Effector memory CD8-positive, alpha-beta T cell (primary cell): ENCODE results near the gene ZNF787.
A peak's percentile ranks its signal among the peaks of the same experiment; 100 is the strongest.
"Not testable (repeated sequence)": the region's sequence is repeated elsewhere in the genome, so short reads cannot be mapped to it uniquely, and the experiment has no call there.

Source experiments
- ATAC-seq: fragments of 150-1000 bp; cut with Tn5 transposase; replicated peaks from 2 replicates; pipeline ENCODE4 v1.10.0; 2021; ENCODE audit warnings: mild to moderate bottlenecking, moderate library complexity
- DNase-seq, 3 experiments: peaks; one replicate each; pipeline ENCODE4 v3.0.0; 2021
- H3K27ac Mint-ChIP-seq, 2 donors: one replicate each; pipeline ENCODE4 v1.8.0; 2022; ENCODE audit warnings: mild to moderate bottlenecking in 2 of 2, mixed read lengths in 2 of 2, moderate library complexity in 2 of 2
- H3K27me3 Mint-ChIP-seq, 2 donors: one replicate each; pipeline ENCODE4 v1.8.0; 2022; ENCODE audit warnings: mixed read lengths in 2 of 2
- H3K36me3 Mint-ChIP-seq: one replicate; pipeline ENCODE4 v1.8.0; 2022; ENCODE audit warnings: mild to moderate bottlenecking, moderate library complexity, mixed read lengths; ENCODE audit not compliant: insufficient read depth
- H3K4me1 Mint-ChIP-seq, 2 donors: one replicate each; pipeline ENCODE4 v1.8.0; 2022; ENCODE audit warnings: low read depth in 2 of 2, mixed read lengths in 2 of 2
- H3K4me3 Mint-ChIP-seq, 2 donors: one replicate each; pipeline ENCODE4 v1.8.0; 2022; ENCODE audit warnings: mild to moderate bottlenecking in 2 of 2, mixed read lengths in 2 of 2, moderate library complexity in 2 of 2
- H3K9me3 Mint-ChIP-seq, 2 donors: one replicate each; pipeline ENCODE4 v1.8.0; 2022; ENCODE audit warnings: mixed read lengths in 2 of 2

The ZNF787 gene

DNA sequence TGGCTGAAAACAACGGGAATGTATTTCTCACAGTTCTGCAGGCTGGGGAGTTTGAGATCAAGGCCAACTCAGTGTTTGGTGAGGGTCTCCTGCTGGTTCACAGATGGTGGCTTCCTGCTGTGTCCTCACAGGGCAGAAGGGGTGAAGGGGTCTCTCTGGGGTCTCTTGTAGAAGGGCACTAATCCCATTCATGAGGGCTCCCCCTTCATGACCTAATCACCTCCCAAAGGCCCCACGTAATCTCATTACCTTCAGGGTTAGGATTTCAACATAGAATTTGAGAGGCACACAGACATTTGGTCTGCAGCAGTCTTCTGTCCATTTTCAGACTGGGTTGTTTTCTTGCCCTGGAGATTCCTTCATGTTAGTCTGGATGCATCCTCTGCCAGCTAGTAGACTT is 31.5 kb upstream of the ZNF787 start:
- DNase-seq: no peak
- Mint-ChIP-seq H3K4me3 (no peak overlapping the region), H3K4me1 (peaks cover 4 to 5% of the 10 kb centered on the region in 2 donors), H3K27ac (peak overlapping the region in 1 of 2 donors; percentile 44), H3K27me3 (no peaks in the 10 kb centered on the region), H3K36me3 (peaks cover 11% of the 10 kb centered on the region), H3K9me3 (no peaks in the 10 kb centered on the region)
- no peak for ATAC-seq

DNA sequence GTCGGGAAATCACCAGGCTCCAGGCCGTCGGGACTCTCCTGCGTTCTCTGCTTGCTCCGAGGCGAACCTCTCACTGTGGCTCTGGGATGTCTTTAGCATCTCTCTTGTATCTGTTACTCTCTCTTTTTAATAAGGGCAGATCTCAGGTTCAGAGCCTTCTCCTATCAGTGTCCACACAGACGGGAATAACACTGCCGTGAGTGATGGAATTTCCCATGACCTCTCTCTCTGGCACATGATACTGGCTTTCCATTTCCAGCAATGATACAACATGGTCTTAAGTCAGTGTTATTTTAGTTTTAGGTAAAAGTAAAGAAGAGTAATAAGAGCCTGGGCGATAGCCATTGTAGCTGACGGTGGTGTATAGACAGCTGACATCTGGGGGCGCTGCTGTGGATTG is 29.3 kb upstream of the ZNF787 start:
- Mint-ChIP-seq H3K9me3 (no peaks in the 10 kb centered on the region), H3K27me3 (no peaks in the 10 kb centered on the region), H3K4me1 (peaks cover 4 to 5% of the 10 kb centered on the region in 2 donors), H3K36me3 (peaks cover 14% of the 10 kb centered on the region), H3K27ac (no peak overlapping the region), H3K4me3 (no peak overlapping the region)
- ATAC-seq: no peak
- DNase-seq: no peak

DNA sequence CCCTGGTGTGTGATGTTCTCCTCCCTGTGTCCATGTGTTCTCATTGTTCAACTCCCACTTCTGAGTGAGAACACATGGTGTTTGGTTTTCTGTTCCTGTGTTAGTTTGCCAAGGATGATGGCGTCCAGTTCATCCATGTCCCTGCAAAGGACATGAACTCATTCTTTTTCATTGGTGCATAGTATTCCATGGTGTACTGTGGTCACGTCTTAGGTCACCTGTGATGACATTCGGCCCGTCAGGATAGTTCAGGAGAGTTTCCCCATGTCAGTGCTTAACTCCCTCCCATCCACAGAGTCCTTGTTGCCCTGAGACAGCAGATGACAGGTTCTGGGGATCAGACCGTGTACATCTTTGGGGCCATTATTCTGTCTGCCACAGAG is 28.6 kb upstream of the ZNF787 start:
- Mint-ChIP-seq H3K9me3 (no peaks in the 10 kb centered on the region), H3K27ac (no peak overlapping the region), H3K4me1 (peaks cover 4 to 5% of the 10 kb centered on the region in 2 donors), H3K27me3 (no peaks in the 10 kb centered on the region), H3K36me3 (peaks cover 11% of the 10 kb centered on the region), H3K4me3 (no peak overlapping the region)
- DNase-seq: no peak
- no peak for ATAC-seq

DNA sequence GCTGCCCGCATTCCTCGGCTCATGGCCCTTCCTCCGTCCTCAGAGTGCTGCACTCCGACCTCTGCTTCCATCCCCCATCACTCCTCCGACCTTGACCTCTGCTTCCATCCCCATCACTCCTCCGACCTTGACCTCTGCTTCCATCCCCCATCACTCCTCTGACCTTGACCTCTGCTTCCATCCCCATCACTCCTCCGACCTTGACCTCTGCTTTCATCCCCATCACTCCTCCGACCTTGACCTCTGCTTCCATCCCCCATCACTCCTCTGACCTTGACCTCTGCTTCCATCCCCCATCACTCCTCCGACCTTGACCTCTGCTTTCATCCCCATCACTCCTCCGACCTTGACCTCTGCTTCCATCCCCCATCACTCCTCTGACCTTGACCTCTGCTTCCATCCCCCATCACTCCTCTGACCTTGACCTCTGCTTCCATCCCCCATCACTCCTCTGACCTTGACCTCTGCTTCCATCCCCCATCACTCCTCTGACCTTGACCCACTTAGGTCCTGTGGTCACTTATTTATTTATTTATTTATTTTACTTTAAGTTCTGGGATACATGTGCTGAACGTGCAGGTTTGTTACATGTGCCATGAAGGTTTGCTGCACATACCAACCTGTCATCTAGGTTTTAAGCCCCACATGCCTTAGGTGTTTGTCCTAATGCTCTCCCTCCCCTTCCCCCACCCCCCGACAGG is 28.0 kb upstream of the ZNF787 start:
- H3K4me1 Mint-ChIP-seq, ATAC-seq, H3K27ac Mint-ChIP-seq, H3K36me3 Mint-ChIP-seq, H3K9me3 Mint-ChIP-seq, H3K27me3 Mint-ChIP-seq, H3K4me3 Mint-ChIP-seq, DNase-seq: not testable (repeated sequence)

DNA sequence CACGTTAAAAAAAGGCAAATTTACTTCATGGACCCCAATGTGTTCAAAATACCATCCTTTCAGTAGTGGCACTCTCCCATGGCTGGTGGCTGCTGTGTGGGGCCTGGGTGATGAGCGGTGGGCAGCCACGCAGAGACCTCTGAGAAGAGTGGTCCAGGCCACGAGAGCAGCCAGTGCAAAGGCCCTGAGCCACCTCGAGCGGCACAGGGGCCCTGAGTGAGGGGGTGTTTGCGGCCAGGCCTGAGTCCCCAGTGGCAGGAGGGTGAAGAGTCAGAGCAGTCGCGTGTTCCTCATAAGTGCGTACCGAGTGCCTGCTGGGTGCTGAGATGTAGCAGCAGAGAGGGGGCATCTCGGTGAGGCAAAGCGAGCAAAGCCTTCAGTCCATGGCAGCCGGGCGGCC is 27.0 kb upstream of the ZNF787 start:
- DNase-seq (no peak), ATAC-seq (no peak)
- peaks cover 3 to 14% of the 10 kb centered on the region in 2 donors for H3K4me1 Mint-ChIP-seq
- H3K4me3 Mint-ChIP-seq: no peak overlapping the region
- H3K36me3 Mint-ChIP-seq: peaks cover 8% of the 10 kb centered on the region
- H3K27me3 Mint-ChIP-seq: no peaks in the 10 kb centered on the region
- no peak overlapping the region for H3K27ac Mint-ChIP-seq
- H3K9me3 Mint-ChIP-seq: no peaks in the 10 kb centered on the region

- Mint-ChIP-seq H3K9me3 (no peaks in the 10 kb centered on the region), H3K27ac (no peak overlapping the region), H3K4me3 (no peak overlapping the region), H3K27me3 (no peaks in the 10 kb centered on the region), H3K4me1 (peaks cover 5 to 17% of the 10 kb centered on the region in 2 donors), H3K36me3 (peaks cover 8% of the 10 kb centered on the region)
- ATAC-seq (no peak), DNase-seq (no peak)
Measured at GRCh38 chr19:56147307-56147706, 26.2 kb upstream of the ZNF787 start.

DNA sequence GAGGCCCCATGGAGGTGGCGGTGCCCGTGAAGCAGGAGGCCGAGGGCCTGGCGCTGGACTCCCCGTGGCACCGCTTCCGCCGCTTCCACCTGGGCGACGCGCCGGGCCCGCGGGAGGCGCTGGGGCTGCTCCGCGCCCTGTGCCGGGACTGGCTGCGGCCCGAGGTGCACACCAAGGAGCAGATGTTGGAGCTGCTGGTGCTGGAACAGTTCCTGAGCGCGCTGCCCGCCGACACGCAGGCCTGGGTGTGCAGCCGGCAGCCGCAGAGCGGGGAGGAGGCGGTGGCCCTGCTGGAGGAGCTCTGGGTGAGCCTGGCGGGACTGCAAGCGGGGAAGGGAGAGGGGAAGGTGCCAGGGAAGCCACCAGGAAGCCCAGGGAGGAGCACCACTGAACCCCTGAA is 25.8 kb upstream of the ZNF787 start:
- Mint-ChIP-seq H3K4me3 (no peak overlapping the region), H3K27me3 (no peaks in the 10 kb centered on the region), H3K36me3 (peaks cover 8% of the 10 kb centered on the region), H3K27ac (no peak overlapping the region), H3K9me3 (no peaks in the 10 kb centered on the region), H3K4me1 (peaks cover 9 to 19% of the 10 kb centered on the region in 2 donors)
- no peak for DNase-seq
- no peak for ATAC-seq

DNA sequence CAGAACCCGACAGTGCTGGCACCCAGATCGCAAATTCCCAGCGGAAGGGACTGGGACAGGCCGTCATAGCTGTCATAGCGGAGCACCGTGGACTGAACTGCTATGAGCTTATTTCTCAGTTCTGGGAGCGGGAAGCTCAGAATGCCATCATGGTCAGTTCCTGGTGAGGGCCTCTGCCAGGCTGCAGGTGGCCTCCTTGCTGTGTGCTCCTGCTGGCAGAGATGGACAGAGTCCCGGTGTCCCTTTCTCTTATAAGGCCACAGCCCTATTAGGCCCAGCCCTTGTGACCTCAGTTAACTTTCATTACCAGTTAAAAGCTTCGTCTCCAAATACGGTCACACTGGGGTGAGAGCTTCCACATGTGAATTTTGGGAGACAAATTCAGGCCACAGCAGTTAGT is 24.6 kb upstream of the ZNF787 start:
- Mint-ChIP-seq H3K9me3 (no peaks in the 10 kb centered on the region), H3K4me3 (no peak overlapping the region), H3K27me3 (no peaks in the 10 kb centered on the region), H3K27ac (no peak overlapping the region), H3K4me1 (peaks cover 16 to 26% of the 10 kb centered on the region in 2 donors), H3K36me3 (peaks cover 12% of the 10 kb centered on the region)
- ATAC-seq: no peak
- no peak for DNase-seq

DNA sequence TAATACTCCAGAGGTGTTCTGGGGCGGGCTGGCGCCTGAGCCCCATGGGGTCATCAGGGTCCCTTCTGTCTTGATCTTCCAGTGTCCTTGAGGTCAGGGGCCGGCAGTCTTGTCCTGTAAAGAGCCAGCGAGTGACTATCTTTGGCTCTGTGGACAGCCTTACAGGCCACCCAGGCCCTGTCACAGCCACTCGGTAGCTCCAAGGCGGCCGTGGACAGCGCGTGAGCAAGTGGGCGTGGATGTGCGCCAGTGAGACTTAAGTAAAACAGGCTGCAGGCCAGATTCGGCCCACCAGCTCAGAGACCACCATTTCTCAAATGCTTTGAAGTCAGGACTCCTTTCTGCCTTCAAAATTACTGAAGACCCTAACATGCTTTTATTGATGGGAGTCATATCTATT is 23.7 kb upstream of the ZNF787 start:
- ATAC-seq (no peak), DNase-seq (no peak)
- peaks cover 18% of the 10 kb centered on the region for H3K36me3 Mint-ChIP-seq
- no peak overlapping the region for H3K4me3 Mint-ChIP-seq
- no peak overlapping the region for H3K27ac Mint-ChIP-seq
- no peaks in the 10 kb centered on the region for H3K27me3 Mint-ChIP-seq
- H3K4me1 Mint-ChIP-seq: peaks cover 23 to 33% of the 10 kb centered on the region in 2 donors
- no peaks in the 10 kb centered on the region for H3K9me3 Mint-ChIP-seq

DNA sequence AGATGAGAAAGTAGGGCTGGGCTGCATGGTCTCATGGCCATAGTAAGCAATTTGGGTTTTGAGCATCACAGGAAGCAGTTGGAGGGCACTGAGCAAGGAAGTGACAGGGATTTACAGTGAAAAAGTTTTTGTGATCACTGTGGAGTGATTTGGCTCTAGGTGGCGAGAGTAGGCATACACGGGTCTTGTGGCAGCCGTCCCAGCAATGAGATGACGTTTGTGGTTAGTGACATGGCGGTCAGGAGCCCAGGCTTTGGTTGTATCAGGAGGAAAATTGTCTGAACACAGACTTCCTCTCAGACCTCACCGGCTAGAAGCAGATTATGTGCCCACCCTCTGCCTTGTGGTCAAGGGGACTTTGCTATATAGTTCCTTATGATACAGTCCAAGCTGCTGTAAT is 23.3 kb upstream of the ZNF787 start:
- Mint-ChIP-seq H3K9me3 (no peaks in the 10 kb centered on the region), H3K27me3 (no peaks in the 10 kb centered on the region), H3K4me3 (no peak overlapping the region), H3K4me1 (peaks cover 26 to 36% of the 10 kb centered on the region in 2 donors), H3K27ac (peak overlapping the region in 1 of 2 donors; percentile 36), H3K36me3 (peaks cover 22% of the 10 kb centered on the region)
- no peak for ATAC-seq
- DNase-seq: no peak

- H3K36me3 Mint-ChIP-seq: peaks cover 23% of the 10 kb centered on the region
- no peak for ATAC-seq
- no peak for DNase-seq
- H3K4me1 Mint-ChIP-seq: peaks cover 26 to 31% of the 10 kb centered on the region in 2 donors
- H3K9me3 Mint-ChIP-seq: no peaks in the 10 kb centered on the region
- H3K4me3 Mint-ChIP-seq: no peak overlapping the region
- H3K27me3 Mint-ChIP-seq: no peaks in the 10 kb centered on the region
- H3K27ac Mint-ChIP-seq: peak overlapping the region in 1 of 2 donors; percentile 46
Measured at GRCh38 chr19:56142897-56143434, 21.9 kb upstream of the ZNF787 start.

GRCh38 chr19:56142087-56142787 is 21.1 kb upstream of the ZNF787 start:
- no peaks in the 10 kb centered on the region for H3K27me3 Mint-ChIP-seq
- H3K27ac Mint-ChIP-seq: peak overlapping the region; percentile 91 to 94
- peak overlapping the region; percentile 90 for H3K4me3 Mint-ChIP-seq
- peaks cover 26 to 31% of the 10 kb centered on the region in 2 donors for H3K4me1 Mint-ChIP-seq
- no peak for DNase-seq
- ATAC-seq: no peak
- H3K9me3 Mint-ChIP-seq: no peaks in the 10 kb centered on the region
- H3K36me3 Mint-ChIP-seq: peaks cover 17% of the 10 kb centered on the region

GRCh38 chr19:56141417-56141993 is 20.4 kb upstream of the ZNF787 start:
- DNase-seq: peak; percentile 21 to 39 (median 31)

More at GRCh38 chr19:56141417-56141993, 20.4 kb upstream of the ZNF787 start:
- Mint-ChIP-seq H3K4me1 (peaks cover 26 to 31% of the 10 kb centered on the region in 2 donors), H3K4me3 (peak overlapping the region; percentile 90), H3K9me3 (no peaks in the 10 kb centered on the region), H3K36me3 (peaks cover 17% of the 10 kb centered on the region), H3K27me3 (no peaks in the 10 kb centered on the region), H3K27ac (peak overlapping the region; percentile 91 to 94)
- no peak for ATAC-seq
